GM10266 (cell line): ENCODE data around the gene DIO1.

Experiments
- DNase-seq: peaks from one replicate; pipeline ENCODE4 v3.0.0; 2012; ENCODE audit errors: extremely low spot score
- CTCF ChIP-seq: IDR thresholded peaks from 2 replicates; pipeline ENCODE4 v1.5.1; 2012; ENCODE audit warnings: mild to moderate bottlenecking, low read depth; ENCODE audit not compliant: control insufficient read depth, insufficient read depth; ENCODE audit errors: missing control alignments

The DIO1 gene

GRCh38 chr1:53949023-53949990 is 55.3 kb downstream of the DIO1 start:
- peak; percentile 61 for TF ChIP-seq CTCF
- DNase-seq = no peak

GRCh38 chr1:53951697-53952096 is 57.7 kb downstream of the DIO1 start:
- no peak for TF ChIP-seq CTCF
- no peak for DNase-seq

- no peak for TF ChIP-seq CTCF
Measured at GRCh38 chr1:53954128-53954527, 60.1 kb downstream of the DIO1 start.

GRCh38 chr1:53956308-53957168 is 62.6 kb downstream of the DIO1 start:
- no peak for TF ChIP-seq CTCF
- DNase-seq = no peak

More at GRCh38 chr1:53954128-53954527, 60.1 kb downstream of the DIO1 start:
- DNase-seq = no peak

- no peak for DNase-seq
- TF ChIP-seq CTCF = no peak
Measured at GRCh38 chr1:53957194-53957818, 63.3 kb downstream of the DIO1 start.

- peak; percentile 39 for DNase-seq
Measured at GRCh38 chr1:53959664-53960250, 65.8 kb downstream of the DIO1 start.

More at GRCh38 chr1:53959664-53960250, 65.8 kb downstream of the DIO1 start:
- peak; percentile 45 for TF ChIP-seq CTCF
